Common myeloid progenitor, CD34-positive (primary cell): ENCODE data around the gene MAP2K5.

ENCODE experiments used
- CTCF ChIA-PET: fragments of 350-600 bp; sonication (Branson Sonifier 250); formaldehyde crosslinking; loops from one replicate; lab custom pipeline; 2021; ENCODE audit warnings: antibody characterized with exemption; lab: Charles Lee
- POLR2A ChIA-PET: fragments of 350-600 bp; sonication (Branson Sonifier 250); formaldehyde crosslinking; loops from one replicate; lab custom pipeline; 2021; ENCODE audit warnings: antibody characterized with exemption; lab: Charles Lee
- DNase-seq, 3 donors: peaks; one replicate each; pipeline versions ENCODE4 v3.0.0 to v3.0.0-alpha.2; 2013
- H3K27ac ChIP-seq, 2 experiments: 1 replicate in 1 of 2; 2 replicates in 1 of 2; pipeline ENCODE4 v1.7.0; 2013; ENCODE audit warnings: inconsistent platforms in 2 of 2, low read length in 2 of 2, mild to moderate bottlenecking in 2 of 2, low read depth in 1 of 2, moderate library complexity in 1 of 2; ENCODE audit not compliant: severe bottlenecking in 2 of 2, insufficient read depth in 1 of 2, poor library complexity in 1 of 2
- H3K27me3 ChIP-seq, 5 experiments: replicated peaks in 2 of 5; 1 replicate in 3 of 5; 2 replicates in 2 of 5; pipeline versions ENCODE4 v1.6.1 to v1.7.0; 2013; ENCODE audit warnings: low read length in 4 of 5, mild to moderate bottlenecking in 2 of 5, moderate library complexity in 2 of 5, inconsistent platforms in 1 of 5; ENCODE audit not compliant: insufficient read depth in 5 of 5, control insufficient read depth in 4 of 5
- H3K36me3 ChIP-seq, 4 experiments: 1 replicate in 2 of 4; 2 replicates in 2 of 4; pipeline versions ENCODE4 v1.6.1 to v1.7.0; 2013; ENCODE audit warnings: low read length in 3 of 4, control low read depth in 1 of 4, mild to moderate bottlenecking in 1 of 4; ENCODE audit not compliant: control insufficient read depth in 4 of 4, insufficient read depth in 4 of 4
- H3K4me1 ChIP-seq, 4 experiments: 1 replicate in 3 of 4; 2 replicates in 1 of 4; pipeline versions ENCODE4 v1.6.1 to v1.7.1; 2013; ENCODE audit warnings: low read length in 3 of 4, mild to moderate bottlenecking in 3 of 4, control low read depth in 1 of 4, inconsistent platforms in 1 of 4, moderate library complexity in 1 of 4; ENCODE audit not compliant: control insufficient read depth in 4 of 4, insufficient read depth in 4 of 4; ENCODE audit errors: control extremely low read depth in 1 of 4
- H3K4me3 ChIP-seq, 7 experiments: 1 replicate in 4 of 7; 2 replicates in 3 of 7; pipeline versions ENCODE4 v1.5.1 to v1.7.0; 2013; ENCODE audit warnings: mild to moderate bottlenecking in 7 of 7, low read length in 6 of 7, moderate library complexity in 6 of 7, inconsistent platforms in 2 of 7, low read depth in 2 of 7, control low read depth in 1 of 7; ENCODE audit not compliant: insufficient read depth in 4 of 7, control insufficient read depth in 1 of 7; ENCODE audit errors: extremely low read depth in 1 of 7
- H3K9me3 ChIP-seq, 5 experiments: 1 replicate in 4 of 5; 2 replicates in 1 of 5; pipeline versions ENCODE4 v1.6.1 to v1.7.1; 2013; ENCODE audit warnings: low read length in 4 of 5, mild to moderate bottlenecking in 2 of 5, inconsistent platforms in 1 of 5, low read depth in 1 of 5, moderate library complexity in 1 of 5; ENCODE audit not compliant: control insufficient read depth in 4 of 5, insufficient read depth in 2 of 5; ENCODE audit errors: control extremely low read depth in 1 of 5
- WGBS: methylation state at CpG from one replicate; pipeline ENCODE4 v1.1.5; 2013; ENCODE audit not compliant: insufficient coverage; 5-methylcytosine and 5-hydroxymethylcytosine counted together

The MAP2K5 gene

DNA sequence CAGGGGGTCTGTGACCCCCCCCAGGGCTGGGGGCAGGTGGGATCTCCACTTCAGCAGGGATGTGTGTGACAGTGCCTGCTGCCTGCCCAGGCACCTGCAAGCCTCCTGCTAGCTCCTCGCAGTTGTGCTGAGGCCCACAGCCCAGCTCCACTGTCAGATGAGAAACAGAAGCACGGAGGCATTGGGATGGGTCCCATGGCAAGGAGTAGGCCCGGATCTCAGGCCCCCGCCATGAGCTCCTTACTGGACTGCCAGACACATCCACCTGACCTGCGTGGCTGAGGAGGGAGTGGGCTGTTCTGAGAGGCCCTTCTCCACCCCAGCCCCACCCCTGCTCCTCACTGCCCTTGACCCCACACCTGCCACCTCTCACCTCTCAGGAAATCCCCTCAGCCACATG, 264.6 kb downstream of the MAP2K5 start:
- peaks cover 0 to 18% (median 3%) of the 10 kb centered on the region in 4 experiments for H3K4me1 ChIP-seq
- no peaks in the 10 kb centered on the region for H3K27me3 ChIP-seq
- 100% methylated on average over 3 of the region's 5 CpGs for WGBS
- H3K9me3 ChIP-seq: no peaks in the 10 kb centered on the region
- H3K27ac ChIP-seq: no peak overlapping the region
- H3K4me3 ChIP-seq: no peak overlapping the region
- no peak for DNase-seq
- H3K36me3 ChIP-seq: peaks cover 0 to 17% (median 4%) of the 10 kb centered on the region in 4 experiments
- ChIA-PET POLR2A (no interaction called here), CTCF (no interaction called here)

- no peak overlapping the region for H3K27ac ChIP-seq
- no peaks in the 10 kb centered on the region for H3K9me3 ChIP-seq
- no peak overlapping the region for H3K4me3 ChIP-seq
- 95% methylated on average over 7 of the region's 7 CpGs for WGBS
- POLR2A ChIA-PET: no interaction called here
- CTCF ChIA-PET: no interaction called here
- H3K36me3 ChIP-seq: peaks cover 0 to 17% (median 4%) of the 10 kb centered on the region in 4 experiments
- no peak for DNase-seq
- H3K4me1 ChIP-seq: peaks cover 0 to 25% (median 7%) of the 10 kb centered on the region in 4 experiments
- no peaks in the 10 kb centered on the region for H3K27me3 ChIP-seq
Observed at GRCh38 chr15:67807836-67808235, 265.3 kb downstream of the MAP2K5 start.

GRCh38 chr15:67808821-67809220, 266.3 kb downstream of the MAP2K5 start:
- Histone ChIP-seq H3K4me1 (peaks cover 0 to 27% (median 8%) of the 10 kb centered on the region in 4 experiments), H3K9me3 (no peaks in the 10 kb centered on the region), H3K27me3 (no peaks in the 10 kb centered on the region), H3K36me3 (peaks cover 0 to 17% (median 4%) of the 10 kb centered on the region in 4 experiments), H3K27ac (no peak overlapping the region), H3K4me3 (no peak overlapping the region)
- POLR2A ChIA-PET: interaction anchor here (0.6 kb wide), 1 partner anchor 75 kb away, joined by 3 read pairs; no protein-coding TSS in a partner anchor
- CTCF ChIA-PET: interaction anchor here (1.7 kb wide), 1 partner anchor 12 kb away, joined by 4 read pairs; no protein-coding TSS in a partner anchor
- DNase-seq: no peak
- WGBS: 92% methylated on average over 7 of the region's 7 CpGs

GRCh38 chr15:67809441-67809840, 266.9 kb downstream of the MAP2K5 start:
- Histone ChIP-seq H3K27ac (no peak overlapping the region), H3K27me3 (no peaks in the 10 kb centered on the region), H3K9me3 (no peaks in the 10 kb centered on the region), H3K4me3 (no peak overlapping the region), H3K4me1 (peaks cover 0 to 27% (median 8%) of the 10 kb centered on the region in 4 experiments), H3K36me3 (peaks cover 0 to 17% (median 4%) of the 10 kb centered on the region in 4 experiments)
- 98% methylated on average over 5 of the region's 5 CpGs for WGBS
- POLR2A ChIA-PET: no interaction called here
- CTCF ChIA-PET: interaction anchor here (1.7 kb wide), 1 partner anchor 11 kb away, joined by 4 read pairs; no protein-coding TSS in a partner anchor
- DNase-seq: no peak

- Histone ChIP-seq H3K36me3 (peaks cover 0 to 17% (median 4%) of the 10 kb centered on the region in 4 experiments), H3K4me3 (no peak overlapping the region)
- DNase-seq: no peak
Observed at GRCh38 chr15:67809866-67810265, 267.4 kb downstream of the MAP2K5 start.

GRCh38 chr15:67812241-67812644, 269.7 kb downstream of the MAP2K5 start:
- peaks cover 0 to 18% (median 2%) of the 10 kb centered on the region in 5 experiments for H3K9me3 ChIP-seq
- peak in 2 of 3 donors; percentile 25 to 41 for DNase-seq
- H3K27me3 ChIP-seq: peaks cover 0 to 11% (median 3%) of the 10 kb centered on the region in 5 experiments
- WGBS: 55% methylated on average over 7 of the region's 11 CpGs
- peaks cover 0 to 22% (median 3%) of the 10 kb centered on the region in 4 experiments for H3K36me3 ChIP-seq
- ChIA-PET CTCF (interaction anchor here (1.2 kb wide), 1 partner anchor 19 kb away, joined by 3 read pairs; no protein-coding TSS in a partner anchor), POLR2A (no interaction called here)
- peaks cover 0 to 13% (median 6%) of the 10 kb centered on the region in 4 experiments for H3K4me1 ChIP-seq
- peak overlapping the region in 1 of 7 experiments; percentile 14 for H3K4me3 ChIP-seq
- no peak overlapping the region for H3K27ac ChIP-seq

More at GRCh38 chr15:67809866-67810265, 267.4 kb downstream of the MAP2K5 start:
- 98% methylated on average over 6 of the region's 6 CpGs for WGBS
- ChIA-PET CTCF (interaction anchor here (1.7 kb wide), 1 partner anchor 11 kb away, joined by 4 read pairs; no protein-coding TSS in a partner anchor), POLR2A (no interaction called here)
- H3K9me3 ChIP-seq: no peaks in the 10 kb centered on the region
- peaks cover 0 to 25% (median 8%) of the 10 kb centered on the region in 4 experiments for H3K4me1 ChIP-seq
- H3K27ac ChIP-seq: no peak overlapping the region
- H3K27me3 ChIP-seq: peaks cover 0 to 1% (median 0%) of the 10 kb centered on the region in 5 experiments

- Histone ChIP-seq H3K27me3 (peaks cover 0 to 20% (median 5%) of the 10 kb centered on the region in 5 experiments), H3K4me3 (no peak overlapping the region), H3K4me1 (peaks cover 0 to 13% (median 6%) of the 10 kb centered on the region in 4 experiments), H3K27ac (no peak overlapping the region), H3K36me3 (peaks cover 0 to 15% (median 0%) of the 10 kb centered on the region in 4 experiments), H3K9me3 (peaks cover 0 to 20% (median 2%) of the 10 kb centered on the region in 5 experiments)
- WGBS: 95% methylated on average over 3 of the region's 3 CpGs
- DNase-seq: no peak
- CTCF ChIA-PET: no interaction called here
- POLR2A ChIA-PET: no interaction called here
Observed at GRCh38 chr15:67813104-67813634, 270.7 kb downstream of the MAP2K5 start.
